Glutamatergic neuron (in vitro differentiated cells): ENCODE measurements around the gene SLC35G6. TPM values are rescaled to one million over a fixed set of nuclear protein-coding genes. Genes with fewer than 3 reads are reported as not detected.

Experiments used
- DNase-seq: peaks from one replicate; pipeline ENCODE4 v3.0.0; 2022
- H3K27ac Mint-ChIP-seq: one replicate; pipeline ENCODE4 v1.8.0; 2020; ENCODE audit warnings: mild to moderate bottlenecking, mixed read lengths, inconsistent platforms; ENCODE audit not compliant: unreplicated experiment
- H3K27me3 Mint-ChIP-seq: one replicate; pipeline ENCODE4 v1.8.0; 2020; ENCODE audit warnings: mild to moderate bottlenecking, moderate library complexity, mixed read lengths, inconsistent platforms; ENCODE audit not compliant: unreplicated experiment
- H3K36me3 Mint-ChIP-seq: one replicate; pipeline ENCODE4 v1.8.0; 2020; ENCODE audit warnings: mild to moderate bottlenecking, mixed read lengths, inconsistent platforms; ENCODE audit not compliant: unreplicated experiment
- H3K4me1 Mint-ChIP-seq: one replicate; pipeline ENCODE4 v1.8.0; 2020; ENCODE audit warnings: mild to moderate bottlenecking, low read depth, mixed read lengths, inconsistent platforms; ENCODE audit not compliant: unreplicated experiment
- H3K4me3 Mint-ChIP-seq: one replicate; pipeline ENCODE4 v1.8.0; 2020; ENCODE audit warnings: mild to moderate bottlenecking, mixed read lengths, inconsistent platforms; ENCODE audit not compliant: unreplicated experiment
- H3K9me3 Mint-ChIP-seq: one replicate; pipeline ENCODE4 v1.8.0; 2020; ENCODE audit warnings: mild to moderate bottlenecking, moderate library complexity, mixed read lengths, inconsistent platforms; ENCODE audit not compliant: unreplicated experiment
- total RNA-seq: library from RNA; stranded (reverse); fragmentation: NEBNext Ultra II Directional; extraction: Animal tissue kit (Norgen Biotek cat#: 25700); gene quantifications from one replicate; pipeline ENCODE4 v1.2.1, GENCODE V29; 2021; ENCODE audit not compliant: unreplicated experiment
- TF ChIP-seq, protein P1 (sequence below): fragments of 200-600 bp; sonication (generic); IDR thresholded peaks from one replicate; pipeline ENCODE4 v1.5.0; 2021; ENCODE audit not compliant: partially characterized antibody, unreplicated experiment

SLC35G6 gene
- total RNA-seq, 1 donor from 2014 or later, result 0.34 TPM

DNA sequence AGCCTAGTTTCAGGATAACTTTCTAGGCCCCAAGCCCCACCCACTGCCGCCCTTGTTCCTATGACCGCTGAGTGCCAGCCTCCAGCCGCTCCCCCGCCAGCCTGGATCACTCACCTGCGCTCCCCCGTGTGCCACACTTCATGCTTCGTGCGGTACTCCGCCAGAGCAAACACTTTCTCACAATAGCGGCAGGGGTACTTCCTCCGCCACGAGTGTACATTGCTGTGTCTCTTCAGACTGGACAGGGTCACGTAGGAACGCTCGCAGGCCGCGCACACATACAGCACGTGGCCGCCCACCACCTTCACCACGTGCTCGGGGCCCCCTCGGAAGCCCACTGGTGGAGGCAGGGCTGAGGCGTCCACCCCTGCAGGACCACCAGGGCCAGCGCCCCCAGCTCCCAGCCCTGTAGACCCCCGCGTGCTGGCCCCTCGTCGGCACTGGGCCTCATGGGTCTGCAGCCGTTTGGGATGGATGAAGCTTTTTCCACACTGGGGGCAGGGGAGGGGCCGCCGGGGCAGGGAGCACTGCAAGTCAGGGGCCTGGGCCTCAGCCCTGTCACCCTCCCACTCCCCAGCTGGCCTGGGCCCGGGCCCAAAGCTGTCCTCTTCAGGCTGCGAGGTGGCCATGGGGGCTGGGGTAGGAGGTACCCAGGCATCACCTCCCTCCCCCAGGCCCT, 15.5 kb upstream of the SLC35G6 start:
- peaks cover 6% of the 10 kb centered on the region for H3K9me3 Mint-ChIP-seq
- H3K27ac Mint-ChIP-seq, result no peak overlapping the region
- no peak for DNase-seq
- H3K27me3 Mint-ChIP-seq, result peaks cover 7% of the 10 kb centered on the region
- no peak overlapping the region for H3K4me3 Mint-ChIP-seq
- peaks cover 5% of the 10 kb centered on the region for H3K4me1 Mint-ChIP-seq
- peaks cover 4% of the 10 kb centered on the region for H3K36me3 Mint-ChIP-seq
- TF ChIP-seq, protein P1, sequence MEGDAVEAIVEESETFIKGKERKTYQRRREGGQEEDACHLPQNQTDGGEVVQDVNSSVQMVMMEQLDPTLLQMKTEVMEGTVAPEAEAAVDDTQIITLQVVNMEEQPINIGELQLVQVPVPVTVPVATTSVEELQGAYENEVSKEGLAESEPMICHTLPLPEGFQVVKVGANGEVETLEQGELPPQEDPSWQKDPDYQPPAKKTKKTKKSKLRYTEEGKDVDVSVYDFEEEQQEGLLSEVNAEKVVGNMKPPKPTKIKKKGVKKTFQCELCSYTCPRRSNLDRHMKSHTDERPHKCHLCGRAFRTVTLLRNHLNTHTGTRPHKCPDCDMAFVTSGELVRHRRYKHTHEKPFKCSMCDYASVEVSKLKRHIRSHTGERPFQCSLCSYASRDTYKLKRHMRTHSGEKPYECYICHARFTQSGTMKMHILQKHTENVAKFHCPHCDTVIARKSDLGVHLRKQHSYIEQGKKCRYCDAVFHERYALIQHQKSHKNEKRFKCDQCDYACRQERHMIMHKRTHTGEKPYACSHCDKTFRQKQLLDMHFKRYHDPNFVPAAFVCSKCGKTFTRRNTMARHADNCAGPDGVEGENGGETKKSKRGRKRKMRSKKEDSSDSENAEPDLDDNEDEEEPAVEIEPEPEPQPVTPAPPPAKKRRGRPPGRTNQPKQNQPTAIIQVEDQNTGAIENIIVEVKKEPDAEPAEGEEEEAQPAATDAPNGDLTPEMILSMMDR, result no peak

DNA sequence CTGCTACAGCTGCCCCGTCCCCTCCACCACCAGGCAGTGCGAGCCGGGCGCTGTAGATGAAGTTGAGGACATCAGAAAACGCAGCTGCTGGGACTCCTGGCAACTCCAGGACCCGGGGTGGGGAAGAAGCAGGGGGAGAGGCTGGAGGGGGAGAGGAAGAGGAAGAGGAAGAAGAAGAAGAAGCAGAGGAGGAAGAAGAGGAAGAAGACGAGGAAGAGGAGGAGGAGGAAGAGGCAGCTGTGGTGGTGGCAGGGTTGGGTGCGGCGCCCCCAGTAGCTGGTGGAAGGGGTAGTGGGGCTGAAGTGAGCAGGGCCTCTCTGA, 15.0 kb upstream of the SLC35G6 start:
- Mint-ChIP-seq H3K27ac (no peak overlapping the region), H3K27me3 (peaks cover 7% of the 10 kb centered on the region), H3K4me3 (no peak overlapping the region), H3K9me3 (peaks cover 3% of the 10 kb centered on the region), H3K36me3 (peaks cover 2% of the 10 kb centered on the region), H3K4me1 (peaks cover 1% of the 10 kb centered on the region)
- TF ChIP-seq, protein P1, result no peak
- DNase-seq, result no peak

DNA sequence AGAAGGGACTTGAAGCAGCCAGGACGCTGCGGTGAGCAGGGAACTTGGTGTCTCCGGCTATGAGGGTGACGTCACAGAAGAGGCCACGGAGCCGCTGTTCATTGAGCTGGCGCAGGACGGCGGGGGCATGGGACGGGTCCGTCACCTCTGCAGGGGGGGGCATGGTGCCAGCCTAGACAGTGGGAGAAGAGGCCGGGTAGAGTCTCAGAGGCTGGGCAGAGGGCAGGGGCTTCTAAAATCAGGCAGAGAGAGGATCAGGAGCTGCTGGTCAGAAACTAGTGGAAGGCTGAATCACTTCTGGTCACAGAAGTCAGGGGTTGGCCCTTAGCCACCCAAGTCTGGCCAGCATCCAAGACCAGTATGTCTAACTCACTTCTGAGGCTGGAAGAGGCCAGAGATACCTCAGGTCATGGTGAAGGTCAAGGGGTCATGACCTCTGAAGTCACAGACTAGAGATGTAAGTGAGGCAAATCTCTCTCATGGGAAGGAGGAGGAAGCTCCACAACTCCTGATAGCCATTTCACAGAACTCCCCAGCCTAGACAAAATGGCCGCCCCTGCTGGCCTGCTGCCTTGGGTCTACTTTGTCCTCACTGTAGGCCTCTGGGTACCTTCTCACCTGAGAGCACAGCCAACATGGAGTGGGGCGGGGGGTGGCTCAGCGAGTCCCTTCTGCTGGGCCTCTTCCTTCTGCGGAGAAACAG, 14.5 kb upstream of the SLC35G6 start:
- no peak for DNase-seq
- H3K4me1 Mint-ChIP-seq, result no peaks in the 10 kb centered on the region

DNA sequence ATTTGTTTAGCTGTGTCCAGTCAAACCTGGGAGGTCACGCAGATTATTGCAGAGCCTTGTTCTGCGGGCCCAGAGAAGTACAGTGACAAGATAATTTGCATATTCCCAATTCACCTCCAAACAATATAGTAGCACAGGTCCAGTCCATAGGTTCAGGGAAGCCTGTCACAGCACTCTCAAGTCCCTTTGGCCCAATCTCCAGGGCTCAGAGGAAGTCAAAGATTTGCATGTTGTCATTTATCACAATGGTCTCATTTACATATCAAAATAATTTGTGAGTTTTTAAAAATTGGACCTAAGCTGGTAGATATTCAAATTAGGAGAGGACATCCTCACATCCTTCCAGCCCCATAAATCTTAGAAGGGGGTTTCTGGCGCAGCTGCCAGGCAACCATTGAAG, 13.7 kb upstream of the SLC35G6 start:
- H3K27me3 Mint-ChIP-seq, result peaks cover 7% of the 10 kb centered on the region
- no peaks in the 10 kb centered on the region for H3K36me3 Mint-ChIP-seq
- TF ChIP-seq, protein P1, result no peak
- peaks cover 3% of the 10 kb centered on the region for H3K9me3 Mint-ChIP-seq
- no peak overlapping the region for H3K4me3 Mint-ChIP-seq
- DNase-seq, result no peak
- no peaks in the 10 kb centered on the region for H3K4me1 Mint-ChIP-seq
- no peak overlapping the region for H3K27ac Mint-ChIP-seq

More for the DNA sequence above, 14.5 kb upstream of the SLC35G6 start:
- H3K27ac Mint-ChIP-seq, result no peak overlapping the region
- H3K36me3 Mint-ChIP-seq, result no peaks in the 10 kb centered on the region
- TF ChIP-seq, protein P1, result no peak
- H3K27me3 Mint-ChIP-seq, result peaks cover 7% of the 10 kb centered on the region
- H3K9me3 Mint-ChIP-seq, result peaks cover 3% of the 10 kb centered on the region
- no peak overlapping the region for H3K4me3 Mint-ChIP-seq

DNA sequence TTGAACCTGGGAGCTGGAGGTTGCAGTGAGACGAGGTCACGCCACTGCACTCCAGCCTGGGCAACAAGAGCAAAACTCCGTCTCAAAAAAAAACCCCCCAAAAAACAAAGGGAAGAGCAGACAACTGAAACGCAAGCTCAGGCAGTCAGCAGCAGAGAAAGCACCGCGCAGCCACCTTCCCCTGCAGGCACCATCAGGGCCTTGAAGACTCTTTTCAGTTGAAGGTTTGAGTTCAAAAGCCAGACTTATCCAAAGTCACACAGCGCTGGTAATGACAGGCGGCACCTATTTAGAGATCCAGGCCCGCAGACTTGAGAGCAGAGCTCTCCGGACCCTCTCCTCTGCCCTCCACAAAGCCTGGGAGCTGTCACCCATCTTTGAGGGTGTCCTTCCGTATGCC, 13.0 kb upstream of the SLC35G6 start:
- Mint-ChIP-seq H3K27ac (no peak overlapping the region), H3K27me3 (peaks cover 5% of the 10 kb centered on the region), H3K4me3 (no peak overlapping the region), H3K4me1 (no peaks in the 10 kb centered on the region), H3K36me3 (no peaks in the 10 kb centered on the region), H3K9me3 (peaks cover 2% of the 10 kb centered on the region)
- DNase-seq, result no peak
- TF ChIP-seq, protein P1, result no peak
